ENCODE results near the gene CLCA2.

The CLCA2 gene

GRCh38 chr1:86423873-86424272 lies at the start of gene CLCA2:
Gene CLCA2, plus strand, starts transcription at chr1:86424171. Its CDS starts 77 bp downstream, at chr1:86424248.
- no peak for DNase-seq (ENCODE audit: low read depth)

DNA sequence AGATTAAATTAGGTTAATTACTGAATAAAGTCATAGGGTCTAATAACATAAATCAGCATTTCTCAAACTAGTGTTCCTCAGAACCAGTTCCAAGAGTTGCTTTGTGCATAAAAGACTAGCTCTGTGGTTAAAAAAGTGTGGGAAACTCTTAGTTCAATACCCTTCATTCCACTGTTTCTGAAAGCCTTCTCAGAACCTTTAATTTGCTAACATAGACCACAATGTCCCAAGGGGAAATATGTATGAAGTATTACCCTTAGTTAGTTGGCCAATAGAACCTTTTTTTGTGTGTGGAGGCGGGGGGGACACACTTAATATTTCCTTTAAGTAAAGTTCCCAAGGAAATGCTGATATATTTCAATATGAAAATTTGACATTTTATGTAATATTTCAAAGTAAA lies 48.3 kb upstream of the CLCA2 start:
- peak; percentile 15 for DNase-seq (ENCODE audit: low read depth)

DNA sequence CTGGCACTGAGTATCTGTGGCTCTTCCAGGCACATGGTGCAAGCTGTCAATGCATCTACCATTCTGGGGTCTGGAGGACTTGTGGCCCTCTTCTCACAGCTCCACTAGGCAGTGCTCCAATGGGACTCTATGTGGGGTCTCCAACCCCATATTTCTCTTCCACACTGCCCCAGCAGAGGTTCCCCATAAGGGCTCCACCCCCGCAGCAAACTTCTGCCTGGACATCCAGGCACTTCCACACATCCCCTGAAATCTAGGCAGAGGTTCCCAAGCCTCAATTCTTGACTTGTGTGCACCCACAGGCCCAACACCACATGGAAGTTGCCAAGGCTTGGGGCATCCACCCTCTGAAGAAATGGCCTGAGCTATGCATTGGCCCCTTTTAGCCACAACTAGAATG lies 46.6 kb upstream of the CLCA2 start:
- no peak for DNase-seq (ENCODE audit: low read depth)

GRCh38 chr1:86378813-86379212 lies 45.2 kb upstream of the CLCA2 start:
- DNase-seq (ENCODE audit: low read depth), result no peak

DNA sequence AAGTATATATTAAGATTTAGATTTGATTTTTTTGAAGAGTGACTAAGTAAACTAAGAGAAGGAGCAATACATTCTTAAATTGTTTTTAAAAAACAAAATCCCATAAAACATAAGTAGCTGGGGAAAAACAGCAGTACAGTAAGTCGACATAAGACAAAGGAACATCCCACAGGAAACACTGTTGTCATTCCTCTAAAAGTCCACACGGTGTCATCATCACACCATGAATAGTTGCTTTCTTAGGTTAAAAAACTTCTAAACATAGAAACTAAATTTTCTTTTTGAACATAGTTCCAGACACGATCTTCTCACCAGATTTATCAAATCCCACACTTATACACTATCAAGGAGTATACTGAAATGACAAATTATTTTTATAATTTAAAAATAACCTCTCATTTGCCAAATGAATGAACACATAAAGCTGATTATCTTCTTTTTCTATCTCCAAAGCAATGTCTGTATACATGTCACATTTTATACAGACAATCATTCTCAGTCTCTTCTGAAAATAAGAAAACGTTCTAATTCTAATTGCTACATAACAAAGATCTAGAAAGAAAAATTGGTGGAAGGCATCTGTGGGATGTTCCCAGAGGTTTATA lies 43.6 kb upstream of the CLCA2 start:
- peak; percentile 73 for DNase-seq (ENCODE audit: low read depth)

- DNase-seq (ENCODE audit: low read depth), result no peak
These were observed 42.7 kb upstream of the CLCA2 start for GRCh38 chr1:86381223-86381622.

GRCh38 chr1:86382878-86383277 lies 41.1 kb upstream of the CLCA2 start:
- DNase-seq (ENCODE audit: low read depth), result no peak

- peak; percentile 29 for DNase-seq (ENCODE audit: low read depth)
These were observed 35.9 kb upstream of the CLCA2 start for GRCh38 chr1:86387916-86388627.

- DNase-seq (ENCODE audit: low read depth), result peak; percentile 13
These were observed 35.2 kb upstream of the CLCA2 start for GRCh38 chr1:86388777-86389176.

DNA sequence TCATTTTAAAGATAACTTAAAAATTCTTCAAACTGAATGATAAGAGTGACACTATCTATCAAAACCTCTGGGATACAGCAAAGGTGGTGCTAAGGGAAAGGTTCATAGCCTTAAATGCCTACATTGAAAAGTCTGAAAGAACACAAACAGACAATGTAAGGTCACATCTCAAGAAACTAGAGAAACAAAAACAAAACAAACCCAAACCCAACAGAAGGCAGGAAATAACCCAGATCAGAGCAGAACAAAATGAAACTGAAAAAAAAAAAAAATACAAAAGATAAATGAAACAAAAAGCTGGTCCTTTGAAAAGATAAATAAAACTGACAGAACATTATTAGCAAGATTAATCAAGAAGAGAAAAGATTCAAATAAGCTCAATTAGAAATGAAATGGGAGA lies 34.7 kb upstream of the CLCA2 start:
- DNase-seq (ENCODE audit: low read depth), result no peak

- DNase-seq (ENCODE audit: low read depth), result peak; percentile 75
These were observed 29.6 kb upstream of the CLCA2 start for GRCh38 chr1:86394416-86394815.

DNA sequence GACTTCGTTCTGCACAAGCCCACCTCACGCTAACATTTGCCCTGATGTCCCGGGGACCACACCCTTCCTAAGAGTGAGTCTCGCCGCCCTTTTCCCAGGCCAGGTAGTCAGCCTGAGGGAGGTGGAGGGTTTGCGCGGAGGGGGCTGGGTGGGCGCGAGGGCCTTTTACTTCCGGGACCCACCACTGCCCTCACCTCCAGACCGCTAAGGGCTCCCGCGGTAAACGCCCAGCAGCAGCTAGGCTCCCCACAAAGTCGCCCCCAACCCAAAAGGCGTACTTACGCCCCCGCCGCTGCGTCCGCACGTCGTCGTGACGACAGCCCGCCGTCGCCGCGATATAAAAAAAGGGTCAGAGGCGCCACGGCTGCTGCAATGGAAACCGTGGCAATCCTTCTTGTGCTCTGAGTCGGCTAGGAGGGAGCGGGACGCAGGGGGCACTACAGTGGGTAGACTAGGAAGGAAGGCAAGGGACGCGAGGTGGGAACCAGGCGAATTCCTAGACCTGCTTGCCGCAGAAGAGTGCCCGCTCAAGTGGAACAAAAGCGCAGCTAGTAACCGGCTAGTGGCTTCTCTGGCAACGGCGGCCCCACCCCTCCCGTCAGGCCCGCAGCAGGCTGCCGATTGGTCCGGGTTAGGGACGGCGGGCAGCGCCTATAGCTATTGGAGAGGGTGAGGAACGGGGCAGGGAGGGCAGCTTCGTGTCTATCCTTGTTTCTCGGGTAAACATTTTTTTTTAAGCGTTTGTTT lies 28.0 kb upstream of the CLCA2 start, which contains the start of gene ODF2L:
ODF2L (minus strand) TSS at position 573 of the 747 bp plus-strand sequence. CDS start 9,296 bp downstream, outside the sequence.
- DNase-seq (ENCODE audit: low read depth), result peak; percentile 85

DNA sequence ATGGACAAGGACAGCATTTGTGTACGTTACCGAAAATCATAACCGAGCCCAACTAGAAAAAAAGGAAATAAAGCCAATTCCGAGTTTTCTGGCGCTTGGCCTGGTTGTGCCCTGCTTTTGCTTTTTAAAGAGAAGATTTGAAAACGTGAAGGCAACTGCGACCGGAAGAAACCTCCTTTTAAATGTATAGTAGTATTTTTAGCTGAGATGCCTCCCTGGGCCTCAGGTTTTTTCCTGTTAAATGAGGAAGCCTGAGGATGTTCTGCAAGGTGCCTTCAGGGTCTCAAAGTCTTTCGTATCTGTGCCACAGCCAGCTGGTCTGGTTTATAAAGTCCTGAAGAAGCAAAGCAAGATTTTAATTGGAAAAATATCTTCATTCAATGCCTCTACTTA lies 27.5 kb upstream of the CLCA2 start:
- DNase-seq (ENCODE audit: low read depth), result no peak

DNA sequence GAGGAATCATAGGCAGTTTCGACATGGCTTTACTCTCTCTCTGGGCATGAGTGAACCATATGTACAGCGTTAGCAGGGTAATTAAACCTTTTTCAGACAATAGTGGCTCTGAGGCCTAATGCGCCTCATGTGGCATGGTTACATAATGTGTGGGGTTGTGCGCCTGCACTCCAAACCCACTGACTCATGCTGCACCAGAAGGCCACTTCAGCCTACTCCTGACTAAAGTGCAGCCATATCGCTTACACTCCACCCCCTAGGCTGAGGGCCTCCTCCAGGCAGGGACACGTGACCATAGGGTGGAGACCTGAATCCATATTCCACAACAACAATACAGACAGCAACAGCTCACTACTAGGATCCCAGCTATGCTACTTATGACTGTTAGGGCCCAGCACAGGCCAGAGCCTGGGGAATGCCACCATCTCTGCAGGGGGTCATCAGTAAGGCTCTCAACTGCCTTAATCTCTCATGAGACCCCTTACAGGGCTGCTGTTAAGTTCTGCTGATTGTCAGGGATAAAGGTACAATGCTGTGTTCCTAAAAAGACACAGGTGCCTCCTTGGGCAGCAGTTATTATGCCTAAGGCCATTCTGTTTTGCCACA lies 14.5 kb upstream of the CLCA2 start:
- DNase-seq (ENCODE audit: low read depth), result peak; percentile 16

GRCh38 chr1:86410879-86411278 lies 13.1 kb upstream of the CLCA2 start:
- no peak for DNase-seq (ENCODE audit: low read depth)

DNA sequence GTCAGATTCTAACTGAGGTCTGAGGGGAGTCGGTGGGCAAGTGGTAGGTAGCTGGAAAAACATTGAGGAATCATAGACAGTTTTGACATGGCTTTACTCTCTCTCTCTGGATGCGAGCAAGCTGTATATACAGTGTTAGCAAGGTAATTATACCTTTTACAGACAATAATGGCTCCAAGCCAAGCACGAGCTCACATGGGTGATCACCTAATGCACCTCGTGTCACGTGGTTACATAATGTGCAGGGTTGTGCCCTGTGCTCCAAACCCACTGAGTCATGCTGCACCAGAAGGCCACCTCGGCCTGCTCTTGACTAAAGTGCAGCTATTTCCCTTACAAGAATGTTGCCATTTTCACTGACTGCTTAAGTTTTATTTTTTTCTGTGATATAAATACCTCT lies 7.6 kb upstream of the CLCA2 start:
- DNase-seq (ENCODE audit: low read depth), result no peak

DNA sequence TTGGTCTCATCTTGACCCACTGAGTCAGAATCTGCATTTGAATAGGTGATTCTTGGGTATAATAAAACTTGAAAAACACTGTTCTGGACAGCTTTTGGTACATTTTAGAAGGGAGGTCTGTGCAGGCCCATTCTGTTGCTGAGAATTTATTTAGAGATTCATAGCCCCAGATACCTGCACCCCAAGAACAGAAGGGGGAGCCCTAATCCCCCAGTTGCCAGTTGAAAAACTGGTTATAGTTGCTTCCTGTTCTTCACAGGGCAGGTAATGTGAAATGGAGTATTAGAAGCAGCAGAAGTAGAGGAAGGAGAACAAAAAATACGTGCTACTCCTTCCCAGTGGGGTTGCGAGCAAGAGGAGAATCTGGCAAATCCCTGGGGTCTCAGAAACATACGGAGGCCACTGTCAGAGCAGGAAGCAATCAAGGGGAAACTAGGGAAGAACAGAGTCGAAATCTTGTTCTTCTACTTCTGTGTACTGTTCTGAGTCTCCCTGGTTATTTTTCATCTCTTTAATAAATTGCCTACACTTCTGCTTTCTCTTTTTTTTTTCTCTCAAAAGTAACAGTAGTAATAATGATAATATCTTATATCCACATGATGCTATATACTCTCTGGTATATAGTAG lies 4.6 kb upstream of the CLCA2 start:
- peak; percentile 32 for DNase-seq (ENCODE audit: low read depth)

DNA sequence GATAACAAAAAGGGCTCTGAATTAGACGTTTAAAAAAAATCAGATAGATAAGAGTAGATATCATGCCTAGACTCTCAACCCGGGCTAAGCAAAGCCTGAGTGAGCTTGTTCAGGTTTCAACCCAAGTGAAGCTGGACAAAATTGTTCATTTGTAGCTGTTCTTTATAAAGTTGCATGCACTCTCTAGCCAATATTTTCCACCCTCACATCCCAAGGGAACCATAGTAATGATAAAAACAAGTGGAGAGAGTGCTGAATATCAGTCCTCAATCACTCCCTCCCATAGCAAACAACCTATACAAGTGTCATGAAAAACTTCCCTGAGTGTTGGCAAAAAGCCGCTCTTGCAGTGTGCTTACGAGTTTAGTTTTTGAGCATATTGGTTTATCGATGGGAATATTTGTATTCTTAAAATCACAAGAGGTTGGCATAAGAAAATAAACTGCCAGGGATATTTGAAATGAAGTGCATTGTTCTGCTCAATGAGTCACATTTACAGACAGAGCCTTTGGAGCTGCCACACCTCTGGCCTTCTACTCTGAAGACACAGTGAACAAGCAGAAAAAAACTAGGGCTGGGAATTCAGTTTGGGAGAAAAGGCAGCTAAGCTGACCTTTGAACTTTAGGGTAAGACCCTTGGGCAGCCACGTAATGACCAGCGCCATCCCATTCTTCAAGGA lies 2.2 kb upstream of the CLCA2 start:
- DNase-seq (ENCODE audit: low read depth), result no peak

DNA sequence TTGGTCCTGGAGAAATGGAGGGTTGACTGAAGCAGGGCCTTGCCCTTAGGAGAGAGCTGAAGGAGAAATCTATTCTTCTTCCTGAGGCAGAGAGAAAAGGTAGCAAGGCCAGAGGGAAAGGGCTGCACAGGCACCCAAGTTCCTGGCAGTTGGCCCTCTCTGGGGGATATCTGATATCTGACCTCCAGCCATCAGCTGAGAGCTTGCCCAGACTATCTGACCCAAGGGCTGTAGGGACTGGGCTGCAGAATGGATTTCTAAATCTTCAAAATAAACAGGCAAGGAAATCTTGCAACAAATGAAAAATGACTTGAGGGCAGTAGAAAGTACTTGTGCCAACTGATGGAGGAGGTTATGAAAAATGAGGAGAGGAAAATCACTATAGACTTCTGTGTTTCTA lies 498 bp upstream of the CLCA2 start:
- DNase-seq (ENCODE audit: low read depth), result no peak

DNA sequence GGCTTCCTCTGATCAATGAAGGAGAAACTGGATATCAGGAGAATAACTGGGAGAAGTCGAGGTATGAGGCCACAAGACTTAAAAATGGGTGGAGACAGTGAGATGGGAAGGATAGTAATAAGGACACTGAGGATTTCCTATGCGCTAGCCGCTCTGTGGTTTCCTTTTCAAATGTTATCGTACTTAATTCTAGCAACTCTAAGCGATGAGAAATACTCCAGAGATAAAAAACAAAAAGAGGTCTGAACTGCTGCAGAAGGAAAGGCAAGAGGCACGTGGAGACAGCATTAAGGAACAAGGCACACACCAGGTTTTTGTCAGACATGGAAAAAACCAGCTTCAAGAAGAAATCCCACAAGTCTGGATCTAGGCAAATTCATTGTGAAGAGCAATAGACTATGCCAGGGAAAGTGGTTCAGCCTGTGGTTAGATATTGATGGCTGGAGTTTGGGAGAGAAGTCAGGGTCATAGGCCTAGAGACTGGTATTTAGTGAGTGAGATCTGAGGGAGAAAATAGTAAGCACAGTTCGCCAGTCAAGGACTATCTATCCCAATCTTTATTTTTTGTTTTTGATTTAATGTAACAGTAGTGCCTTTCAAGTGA lies 5.3 kb downstream of the CLCA2 start:
- peak; percentile 37 for DNase-seq (ENCODE audit: low read depth)

GRCh38 chr1:86429835-86430234 lies 5.9 kb downstream of the CLCA2 start:
- DNase-seq (ENCODE audit: low read depth), result peak; percentile 96

Data from EH (cell line).